ENCODE results near the gene GTSE1.
"Not testable (repeated sequence)": the region's sequence is repeated elsewhere in the genome, so short reads cannot be mapped to it uniquely, and the experiment has no call there.

GTSE1 gene

GRCh38 chr22:46296257-46297150 lies at the start of gene GTSE1:
GTSE1 (plus strand) TSS chr22:46296870; CDS start chr22:46297401, 531 bp downstream.
- Mint-ChIP-seq H3K9me3 (peaks cover 4 to 5% of the 10 kb centered on the region in 2 donors), H3K4me1 (peaks cover 36 to 44% of the 10 kb centered on the region in 2 donors), H3K4me3 (peak within 1 kb of the TSS; percentile 93), H3K27ac (peak within 1 kb of the TSS; percentile 99), H3K27me3 (peaks cover 0 to 6% of the 10 kb centered on the region in 2 donors), H3K36me3 (peaks cover 11 to 18% of the 10 kb centered on the region in 2 donors)
- ATAC-seq (replicated peaks) (peak; percentile 97), DNase-seq (peak; percentile 97)

- peaks cover 17 to 30% of the 10 kb centered on the region in 2 donors for H3K4me1 Mint-ChIP-seq
- H3K4me3 Mint-ChIP-seq, result no peak overlapping the region
- DNase-seq, result no peak
- no peak for ATAC-seq (replicated peaks)
- no peaks in the 10 kb centered on the region for H3K27me3 Mint-ChIP-seq
- H3K27ac Mint-ChIP-seq, result no peak overlapping the region
- H3K36me3 Mint-ChIP-seq, result peaks cover 11 to 31% of the 10 kb centered on the region in 2 donors
- H3K9me3 Mint-ChIP-seq, result no peaks in the 10 kb centered on the region
Measured at GRCh38 chr22:46247443-46247975, 49.2 kb upstream of the GTSE1 start.

GRCh38 chr22:46250035-46250782 lies 46.5 kb upstream of the GTSE1 start, which contains the start of gene CDPF1:
CDPF1 (minus strand) TSS chr22:46250293; CDS start chr22:46248284, 2,009 bp downstream.
- Mint-ChIP-seq H3K4me1 (peaks cover 19 to 39% of the 10 kb centered on the region in 2 donors), H3K27me3 (no peaks in the 10 kb centered on the region), H3K27ac (peak within 1 kb of the TSS; percentile 93), H3K4me3 (peak within 1 kb of the TSS; percentile 92 to 93), H3K9me3 (no peaks in the 10 kb centered on the region), H3K36me3 (peaks cover 4 to 19% of the 10 kb centered on the region in 2 donors)
- peak; percentile 89 for DNase-seq
- ATAC-seq (replicated peaks), result peak; percentile 95 to 96

GRCh38 chr22:46250783-46251125 lies 45.9 kb upstream of the GTSE1 start:
- peaks cover 3 to 15% of the 10 kb centered on the region in 2 donors for H3K36me3 Mint-ChIP-seq
- no peaks in the 10 kb centered on the region for H3K9me3 Mint-ChIP-seq
- no peaks in the 10 kb centered on the region for H3K27me3 Mint-ChIP-seq
- peak in 1 of 2 donors; percentile 5 for ATAC-seq (replicated peaks)
- peak overlapping the region; percentile 92 to 93 for H3K4me3 Mint-ChIP-seq
- peak overlapping the region; percentile 93 for H3K27ac Mint-ChIP-seq
- no peak for DNase-seq
- peaks cover 19 to 39% of the 10 kb centered on the region in 2 donors for H3K4me1 Mint-ChIP-seq

GRCh38 chr22:46251266-46251665 lies 45.4 kb upstream of the GTSE1 start:
- no peak for ATAC-seq (replicated peaks)

GRCh38 chr22:46251816-46252380 lies 44.8 kb upstream of the GTSE1 start:
- Mint-ChIP-seq H3K4me1 (peaks cover 17 to 33% of the 10 kb centered on the region in 2 donors), H3K27me3 (no peaks in the 10 kb centered on the region), H3K9me3 (no peaks in the 10 kb centered on the region), H3K36me3 (peaks cover 3 to 12% of the 10 kb centered on the region in 2 donors), H3K4me3 (peak overlapping the region in 1 of 2 donors; percentile 92), H3K27ac (no peak overlapping the region)
- DNase-seq, result no peak
- no peak for ATAC-seq (replicated peaks)

More at GRCh38 chr22:46251266-46251665, 45.4 kb upstream of the GTSE1 start:
- no peaks in the 10 kb centered on the region for H3K27me3 Mint-ChIP-seq
- no peaks in the 10 kb centered on the region for H3K9me3 Mint-ChIP-seq
- H3K4me1 Mint-ChIP-seq, result peaks cover 18 to 36% of the 10 kb centered on the region in 2 donors
- H3K27ac Mint-ChIP-seq, result peak overlapping the region; percentile 93
- H3K36me3 Mint-ChIP-seq, result peaks cover 3 to 15% of the 10 kb centered on the region in 2 donors
- peak overlapping the region; percentile 92 to 93 for H3K4me3 Mint-ChIP-seq
- DNase-seq, result no peak

- Mint-ChIP-seq H3K27me3 (peaks cover 22 to 38% of the 10 kb centered on the region in 2 donors), H3K36me3 (peaks cover 3 to 9% of the 10 kb centered on the region in 2 donors), H3K4me1 (peaks cover 6 to 14% of the 10 kb centered on the region in 2 donors), H3K27ac (no peak overlapping the region), H3K4me3 (no peak overlapping the region), H3K9me3 (no peaks in the 10 kb centered on the region)
- DNase-seq (no peak), ATAC-seq (replicated peaks) (no peak)
Measured at GRCh38 chr22:46256358-46256958, 40.2 kb upstream of the GTSE1 start.

- no peak for ATAC-seq (replicated peaks)
- no peak for DNase-seq
- peaks cover 5% of the 10 kb centered on the region in 2 donors for H3K36me3 Mint-ChIP-seq
- H3K4me1 Mint-ChIP-seq, result peaks cover 3 to 11% of the 10 kb centered on the region in 2 donors
- H3K27me3 Mint-ChIP-seq, result peaks cover 42 to 62% of the 10 kb centered on the region in 2 donors
- H3K9me3 Mint-ChIP-seq, result no peaks in the 10 kb centered on the region
- no peak overlapping the region for H3K4me3 Mint-ChIP-seq
- no peak overlapping the region for H3K27ac Mint-ChIP-seq
Measured at GRCh38 chr22:46259374-46259773, 37.3 kb upstream of the GTSE1 start.

- ATAC-seq (replicated peaks) (no peak), DNase-seq (no peak)
- Mint-ChIP-seq H3K27ac (no peak overlapping the region), H3K9me3 (no peaks in the 10 kb centered on the region), H3K4me3 (no peak overlapping the region), H3K27me3 (peaks cover 46 to 69% of the 10 kb centered on the region in 2 donors), H3K36me3 (peaks cover 2 to 3% of the 10 kb centered on the region in 2 donors), H3K4me1 (peaks cover 1 to 6% of the 10 kb centered on the region in 2 donors)
Measured at GRCh38 chr22:46260038-46260437, 36.6 kb upstream of the GTSE1 start.

GRCh38 chr22:46262449-46263215 lies 34.0 kb upstream of the GTSE1 start:
- Mint-ChIP-seq H3K4me3 (peak overlapping the region in 1 of 2 donors; percentile 59), H3K9me3 (peaks cover 0 to 8% of the 10 kb centered on the region in 2 donors), H3K27ac (no peak overlapping the region), H3K4me1 (peaks cover 5 to 12% of the 10 kb centered on the region in 2 donors), H3K36me3 (peaks cover 5 to 11% of the 10 kb centered on the region in 2 donors), H3K27me3 (peaks cover 61 to 85% of the 10 kb centered on the region in 2 donors)
- ATAC-seq (replicated peaks) (peak; percentile 47 to 51), DNase-seq (no peak)

- ATAC-seq (replicated peaks) (no peak), DNase-seq (no peak)
- Mint-ChIP-seq H3K27ac (no peak within 1 kb of the TSS), H3K36me3 (peaks cover 5 to 12% of the 10 kb centered on the region in 2 donors), H3K27me3 (peaks cover 61 to 80% of the 10 kb centered on the region in 2 donors), H3K9me3 (peaks cover 0 to 8% of the 10 kb centered on the region in 2 donors), H3K4me3 (peak within 1 kb of the TSS; percentile 47 to 63), H3K4me1 (peaks cover 7 to 15% of the 10 kb centered on the region in 2 donors)
Measured at GRCh38 chr22:46263216-46263590, 33.5 kb upstream of the GTSE1 start, which contains the start of gene PKDREJ. PKDREJ (minus strand) TSS chr22:46263343; CDS start chr22:46263322, 21 bp downstream.

GRCh38 chr22:46264520-46264919 lies 32.1 kb upstream of the GTSE1 start:
- H3K9me3 Mint-ChIP-seq; ATAC-seq (replicated peaks); DNase-seq; H3K4me3 Mint-ChIP-seq; H3K27ac Mint-ChIP-seq: not testable (repeated sequence)
- Mint-ChIP-seq H3K27me3 (peaks cover 57 to 67% of the 10 kb centered on the region in 2 donors), H3K36me3 (peaks cover 5 to 13% of the 10 kb centered on the region in 2 donors), H3K4me1 (peaks cover 10 to 24% of the 10 kb centered on the region in 2 donors)

GRCh38 chr22:46265627-46266026 lies 31.0 kb upstream of the GTSE1 start:
- H3K36me3 Mint-ChIP-seq, result peaks cover 5 to 13% of the 10 kb centered on the region in 2 donors
- H3K27me3 Mint-ChIP-seq, result peaks cover 46 to 56% of the 10 kb centered on the region in 2 donors
- not testable (repeated sequence) for DNase-seq; H3K4me3 Mint-ChIP-seq; H3K9me3 Mint-ChIP-seq; H3K27ac Mint-ChIP-seq; ATAC-seq (replicated peaks)
- H3K4me1 Mint-ChIP-seq, result peaks cover 12 to 24% of the 10 kb centered on the region in 2 donors

Data from stimulated activated naive B cell treated with anti-CD40 and anti-IgM and Interleukin-4, amounts not matched to agents 10 μg/mL and 1 μg/mL and 100 μg/mL, for 72 hours (primary cell).